Activated CD4-positive, alpha-beta T cell treated with anti-CD3 and anti-CD28 coated beads, Interleukin-2, amount 50 U/mL, for 1 hour (primary cell): ENCODE measurements around the gene MT1A.
"Not testable (repeated sequence)": the region's sequence is repeated elsewhere in the genome, so short reads cannot be mapped to it uniquely, and the experiment has no call there.

Source experiments
- DNase-seq: peaks from one replicate; pipeline ENCODE4 v3.0.0-alpha.2; 2020

MT1A gene

GRCh38 chr16:56610609-56611111 lies 27.8 kb upstream of the MT1A start:
- DNase-seq = no peak

DNA sequence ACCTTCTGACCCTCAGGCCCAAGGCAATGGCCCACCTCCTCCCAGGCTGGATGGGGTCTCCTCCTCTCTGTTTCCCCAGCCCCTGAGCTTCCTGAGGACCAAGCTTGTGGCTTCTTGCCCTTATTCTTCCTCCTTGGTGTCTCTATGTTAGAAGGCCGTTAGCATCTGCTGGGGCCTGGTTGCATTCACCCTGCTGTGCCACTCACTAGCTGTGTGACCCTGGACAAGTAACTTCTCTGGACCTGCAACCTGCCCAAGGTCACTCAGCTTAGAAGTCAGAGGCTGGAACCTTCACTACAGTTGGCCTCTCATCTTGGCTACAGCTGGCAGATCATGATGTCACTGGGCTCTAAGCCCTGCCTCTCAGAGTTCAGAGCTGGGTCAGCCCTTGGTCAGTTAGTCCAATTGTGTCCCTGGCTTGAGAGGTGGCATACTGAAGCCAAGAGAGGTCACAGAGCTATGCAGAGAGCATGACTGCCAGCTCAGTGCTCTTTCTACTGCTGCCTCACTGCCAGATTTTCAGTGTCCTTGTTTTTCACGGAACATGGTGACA lies 27.1 kb upstream of the MT1A start:
- no peak for DNase-seq

DNA sequence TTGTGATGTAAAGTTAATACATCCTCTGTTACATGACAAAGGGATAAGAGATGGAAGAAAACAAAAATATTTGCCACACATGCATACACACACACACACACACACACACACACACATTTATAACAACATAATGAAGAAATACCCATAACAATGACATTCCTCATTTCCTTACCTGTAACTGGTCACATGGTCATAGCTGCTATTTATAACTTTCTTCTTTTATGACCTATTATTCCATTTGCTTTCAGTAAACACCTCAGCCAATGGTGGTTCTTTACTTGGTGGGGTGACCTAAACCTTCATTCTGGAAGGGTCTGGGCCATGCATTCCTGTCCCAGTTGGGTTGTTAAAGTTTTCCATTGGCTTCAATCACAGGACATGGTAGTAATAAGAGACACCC lies 24.8 kb upstream of the MT1A start:
- no peak for DNase-seq

GRCh38 chr16:56614549-56614991 lies 23.9 kb upstream of the MT1A start:
- DNase-seq = no peak

- no peak for DNase-seq
These were observed 23.1 kb upstream of the MT1A start for GRCh38 chr16:56615353-56615752.

GRCh38 chr16:56616608-56617211 lies 21.8 kb upstream of the MT1A start:
- no peak for DNase-seq

GRCh38 chr16:56617212-56618085 lies 21.0 kb upstream of the MT1A start:
- no peak for DNase-seq

DNA sequence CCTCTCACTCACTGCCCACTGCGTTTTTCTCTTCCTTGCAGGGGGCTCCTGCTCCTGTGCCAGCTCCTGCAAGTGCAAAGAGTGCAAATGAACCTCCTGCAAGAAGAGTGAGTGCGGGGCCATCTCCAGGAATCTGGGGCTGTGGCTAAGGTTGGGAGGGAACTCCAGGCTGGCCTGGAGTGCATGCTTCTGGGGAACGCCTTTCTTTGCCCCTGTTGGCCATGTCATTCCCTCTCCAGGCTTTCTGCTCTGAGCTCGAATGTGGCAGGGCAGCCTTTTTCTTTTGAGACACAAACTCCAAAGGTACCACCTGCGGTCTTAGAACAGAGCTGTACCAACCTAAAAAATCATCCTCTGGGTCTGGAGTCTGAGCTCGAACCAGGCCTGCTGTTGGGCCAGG lies 20.3 kb upstream of the MT1A start:
- no peak for DNase-seq

- DNase-seq = no peak
These were observed 18.0 kb upstream of the MT1A start for GRCh38 chr16:56620339-56620897.

- DNase-seq = not testable (repeated sequence)
These were observed 16.6 kb upstream of the MT1A start for GRCh38 chr16:56621665-56622445.

DNA sequence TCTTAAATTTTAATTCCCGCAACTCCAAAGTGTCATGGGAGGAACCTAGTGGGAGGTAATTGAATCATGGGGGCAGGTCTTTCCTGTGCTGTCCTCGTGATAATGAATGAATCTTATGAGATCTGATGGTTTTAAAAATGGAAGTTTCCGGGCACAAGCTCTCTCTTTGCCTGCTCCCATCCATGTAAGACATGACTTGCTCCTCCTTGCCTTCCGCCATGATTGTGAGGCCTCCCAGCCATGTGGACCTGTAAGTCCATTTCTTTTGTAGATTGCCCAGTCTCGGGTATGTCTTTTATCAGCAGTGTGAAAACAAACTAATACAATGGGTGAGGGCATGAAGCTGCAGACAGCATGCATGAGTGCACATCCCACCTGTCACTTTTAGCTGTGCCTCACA lies 15.3 kb upstream of the MT1A start:
- not testable (repeated sequence) for DNase-seq

DNA sequence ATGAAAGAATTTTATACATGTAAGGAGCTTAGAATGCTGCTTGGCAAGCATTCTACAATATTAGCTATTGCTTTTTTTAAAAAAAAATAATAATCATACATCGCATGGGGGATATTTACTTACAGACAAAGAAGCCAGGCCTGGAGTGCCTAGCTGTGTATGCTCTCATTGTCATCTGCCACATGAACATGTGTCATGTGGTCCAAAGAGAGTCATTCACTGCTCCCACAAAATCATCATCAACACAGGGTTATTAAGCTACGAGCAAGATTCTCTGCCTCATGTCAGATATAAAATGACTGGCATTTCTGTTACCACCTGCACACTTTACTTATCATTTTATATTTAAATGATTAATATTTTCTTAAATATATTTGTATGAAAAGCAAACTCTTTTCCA lies 14.8 kb upstream of the MT1A start:
- DNase-seq = no peak

DNA sequence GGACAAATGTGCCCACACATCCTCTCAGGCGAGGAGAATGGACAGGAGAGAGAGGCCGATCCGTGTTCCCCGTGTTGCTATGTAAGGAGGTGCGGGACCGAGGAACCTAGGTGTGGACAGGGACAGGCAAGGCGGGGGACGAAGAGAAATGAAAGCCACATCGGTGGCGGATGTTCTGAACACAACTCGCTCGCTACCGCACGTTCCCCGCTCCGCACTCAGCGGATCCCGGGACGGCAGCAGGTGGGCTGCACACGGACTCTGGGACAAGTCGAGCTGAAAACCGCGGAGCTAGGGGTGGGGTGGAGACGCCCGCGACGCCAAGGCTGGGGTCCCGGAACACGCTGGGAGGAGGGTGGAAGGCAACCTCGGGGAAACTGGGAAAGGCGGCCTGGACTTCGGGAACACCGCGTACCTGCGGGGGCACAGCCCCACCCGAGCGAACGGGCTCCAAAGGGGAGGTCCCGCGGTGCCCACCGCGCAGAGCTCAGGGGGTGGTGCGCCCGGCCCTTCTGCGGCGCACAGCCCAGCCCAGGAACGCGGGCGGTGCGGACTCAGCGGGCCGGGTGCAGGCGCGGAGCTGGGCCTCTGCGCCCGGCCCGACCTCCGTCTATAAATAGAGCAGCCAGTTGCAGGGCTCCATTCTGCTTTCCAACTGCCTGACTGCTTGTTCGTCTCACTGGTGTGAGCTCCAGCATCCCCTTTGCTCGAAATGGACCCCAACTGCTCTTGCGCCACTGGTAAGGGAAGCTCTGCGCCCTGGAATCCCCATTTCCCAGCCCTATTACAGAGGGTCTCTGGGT lies 13.1 kb upstream of the MT1A start, which contains the start of gene MT1E:
Gene MT1E, plus strand, starts transcription at position 642 of the 803 bp plus-strand sequence. Its CDS starts 71 bp downstream, at position 713.
- peak; percentile 49 for DNase-seq

DNA sequence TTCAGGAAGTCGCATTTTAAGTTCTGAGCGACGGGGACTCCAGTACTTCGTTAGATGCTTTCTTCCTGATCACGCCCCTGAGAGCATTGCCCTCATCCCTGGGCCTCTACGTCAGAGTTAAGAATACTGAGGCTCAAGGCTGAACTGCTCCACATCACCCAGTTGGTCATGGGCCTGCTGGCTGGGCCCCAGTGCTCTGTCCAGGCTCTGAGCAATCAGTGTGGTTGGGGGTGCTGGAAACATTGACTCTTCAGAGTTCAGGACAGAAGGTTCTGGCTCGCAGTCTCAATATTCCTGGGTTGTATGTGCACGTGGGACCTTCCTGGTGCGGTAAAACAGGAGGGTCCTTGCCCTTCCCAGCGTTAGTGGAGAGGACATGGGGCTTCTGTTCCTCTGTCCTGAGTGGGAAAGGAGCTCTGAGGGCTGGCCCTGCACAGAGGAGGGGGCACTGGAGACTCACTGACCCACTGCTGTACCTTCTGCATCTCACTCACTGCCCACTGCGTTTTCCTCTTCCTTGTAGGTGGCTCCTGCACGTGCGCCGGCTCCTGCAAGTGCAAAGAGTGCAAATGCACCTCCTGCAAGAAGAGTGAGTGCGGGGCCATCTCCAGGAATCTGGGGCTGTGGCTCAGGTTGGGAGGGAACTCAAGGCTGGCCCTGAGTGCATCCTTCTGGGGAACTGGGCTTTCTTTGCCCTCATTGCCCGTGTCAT lies 12.4 kb upstream of the MT1A start:
- DNase-seq = no peak

DNA sequence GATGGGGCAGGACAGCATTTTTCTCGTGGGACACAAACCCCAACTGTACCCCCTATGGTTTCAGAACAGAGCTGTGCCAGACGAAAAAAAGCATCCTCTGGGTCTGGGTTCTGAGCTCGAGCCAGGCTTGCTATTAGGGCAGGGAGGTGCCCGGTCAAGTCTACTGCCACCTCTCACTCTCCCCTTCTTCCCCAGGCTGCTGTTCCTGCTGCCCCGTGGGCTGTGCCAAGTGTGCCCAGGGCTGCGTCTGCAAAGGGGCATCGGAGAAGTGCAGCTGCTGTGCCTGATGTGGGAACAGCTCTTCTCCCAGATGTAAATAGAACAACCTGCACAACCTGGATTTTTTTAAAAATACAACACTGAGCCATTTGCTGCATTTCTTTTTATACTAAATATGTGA lies 11.8 kb upstream of the MT1A start:
- no peak for DNase-seq

- DNase-seq = no peak
These were observed 9.7 kb upstream of the MT1A start for GRCh38 chr16:56628486-56629350.

- DNase-seq = no peak
These were observed 8.9 kb upstream of the MT1A start for GRCh38 chr16:56629531-56629930.

DNA sequence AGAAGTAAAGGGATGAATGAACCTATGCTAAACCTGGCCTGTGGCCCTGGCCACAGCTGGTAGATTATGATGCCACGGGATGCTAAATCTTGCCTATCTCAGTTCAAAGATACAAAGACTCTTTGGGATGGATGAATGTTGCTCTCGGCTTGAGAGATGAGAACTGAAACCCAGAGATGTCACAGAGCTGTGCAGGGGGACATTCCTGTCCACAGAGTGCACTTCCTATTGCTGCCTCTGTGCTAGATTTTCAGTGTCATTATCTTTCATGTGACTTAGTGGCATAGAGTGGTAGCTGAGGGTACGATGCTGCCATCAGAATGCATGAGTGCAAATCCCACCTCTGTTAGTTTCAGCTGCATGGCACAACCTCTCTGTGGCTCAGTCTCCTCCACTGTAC lies 8.3 kb upstream of the MT1A start:
- DNase-seq = no peak

DNA sequence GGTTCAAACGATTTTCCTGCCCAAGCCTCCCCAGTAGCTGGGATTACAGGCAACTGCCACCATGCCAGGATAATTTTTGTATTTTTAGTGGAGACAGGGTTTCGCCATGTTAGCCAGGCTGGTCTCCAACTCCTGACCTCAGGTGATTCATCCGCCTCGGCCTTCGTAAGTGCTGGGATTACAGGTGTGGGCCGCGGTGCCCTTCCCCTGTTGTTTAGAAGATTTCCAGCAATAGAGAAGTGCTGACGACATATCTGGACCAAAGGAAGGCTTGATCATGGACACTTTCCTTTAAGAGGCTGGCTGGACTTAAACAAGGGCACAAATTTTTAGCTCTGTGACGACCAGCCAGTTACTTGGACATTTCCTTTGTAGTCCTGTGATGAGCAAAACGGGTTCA lies 7.3 kb upstream of the MT1A start:
- DNase-seq = no peak

- no peak for DNase-seq
These were observed 6.7 kb upstream of the MT1A start for GRCh38 chr16:56631832-56632155.
